ENCODE measurements around the gene PHF3. TPM values are rescaled to one million over a fixed set of nuclear protein-coding genes. Genes with fewer than 3 reads are reported as not detected.

Gene PHF3
- total RNA-seq, 1 experiment from 2014 or later: 46.6 TPM

DNA sequence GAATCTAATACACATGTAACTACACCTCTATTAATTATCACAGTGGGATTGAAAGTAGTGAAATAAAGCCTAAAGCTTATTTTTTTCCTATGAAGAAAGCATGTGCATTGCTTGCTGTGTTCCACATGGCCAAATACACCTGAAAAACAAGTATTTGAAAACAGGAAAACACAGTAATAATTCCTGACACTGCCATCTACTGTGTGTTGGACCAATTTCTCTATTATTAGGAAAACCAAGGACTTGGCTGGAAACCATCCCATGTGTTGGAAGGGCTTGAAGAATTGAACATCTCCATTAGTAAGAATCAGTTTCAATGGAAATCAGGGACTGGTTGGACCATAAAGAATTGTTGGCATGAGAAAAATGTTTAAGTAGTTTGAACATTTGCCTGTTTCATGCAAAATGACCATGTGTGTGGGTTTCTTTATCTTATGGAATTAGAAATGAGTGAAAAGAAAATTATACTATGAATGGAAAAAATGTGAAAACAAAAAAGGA, 124.1 kb downstream of the PHF3 start:
- BruUV-seq (replicated peaks): no TSS peak
- peaks cover 3% of the 10 kb centered on the region for H3K9me3 Mint-ChIP-seq (ENCODE audit: low read depth, unreplicated experiment)
- H3K4me1 Mint-ChIP-seq (ENCODE audit: low read depth, unreplicated experiment): no peaks in the 10 kb centered on the region
- no peaks in the 10 kb centered on the region for H3K36me3 Mint-ChIP-seq (ENCODE audit: insufficient read depth, unreplicated experiment)
- intact Hi-C loops (cut with micrococcal nuclease; ENCODE audit: unreplicated experiment): loop anchor here (5.0 kb wide), 2 partner anchors 182 to 252 kb away; no protein-coding TSS in a partner anchor
- CTCF ChIA-PET: no interaction called here
- TF ChIP-seq, protein P1, sequence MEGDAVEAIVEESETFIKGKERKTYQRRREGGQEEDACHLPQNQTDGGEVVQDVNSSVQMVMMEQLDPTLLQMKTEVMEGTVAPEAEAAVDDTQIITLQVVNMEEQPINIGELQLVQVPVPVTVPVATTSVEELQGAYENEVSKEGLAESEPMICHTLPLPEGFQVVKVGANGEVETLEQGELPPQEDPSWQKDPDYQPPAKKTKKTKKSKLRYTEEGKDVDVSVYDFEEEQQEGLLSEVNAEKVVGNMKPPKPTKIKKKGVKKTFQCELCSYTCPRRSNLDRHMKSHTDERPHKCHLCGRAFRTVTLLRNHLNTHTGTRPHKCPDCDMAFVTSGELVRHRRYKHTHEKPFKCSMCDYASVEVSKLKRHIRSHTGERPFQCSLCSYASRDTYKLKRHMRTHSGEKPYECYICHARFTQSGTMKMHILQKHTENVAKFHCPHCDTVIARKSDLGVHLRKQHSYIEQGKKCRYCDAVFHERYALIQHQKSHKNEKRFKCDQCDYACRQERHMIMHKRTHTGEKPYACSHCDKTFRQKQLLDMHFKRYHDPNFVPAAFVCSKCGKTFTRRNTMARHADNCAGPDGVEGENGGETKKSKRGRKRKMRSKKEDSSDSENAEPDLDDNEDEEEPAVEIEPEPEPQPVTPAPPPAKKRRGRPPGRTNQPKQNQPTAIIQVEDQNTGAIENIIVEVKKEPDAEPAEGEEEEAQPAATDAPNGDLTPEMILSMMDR (IDR thresholded peaks at IDR 0.05; ENCODE audit: unreplicated experiment): no peak
- H3K27ac Mint-ChIP-seq (ENCODE audit: unreplicated experiment): no peak overlapping the region
- H3K4me3 Mint-ChIP-seq (ENCODE audit: low read depth, unreplicated experiment): no peak overlapping the region
- DNase-seq: no peak
- H3K27me3 Mint-ChIP-seq (ENCODE audit: unreplicated experiment): no peaks in the 10 kb centered on the region

- TF ChIP-seq, protein P1 (IDR thresholded peaks at IDR 0.05; ENCODE audit: unreplicated experiment): no peak
- no peak overlapping the region for H3K27ac Mint-ChIP-seq (ENCODE audit: unreplicated experiment)
- DNase-seq: no peak
- no TSS peak for BruUV-seq (replicated peaks)
- no peak overlapping the region for H3K4me3 Mint-ChIP-seq (ENCODE audit: low read depth, unreplicated experiment)
- no peaks in the 10 kb centered on the region for H3K36me3 Mint-ChIP-seq (ENCODE audit: insufficient read depth, unreplicated experiment)
- CTCF ChIA-PET: interaction anchor here (0.7 kb wide), 1 partner anchor 20 kb away, joined by 4 read pairs; no protein-coding TSS in a partner anchor
- H3K9me3 Mint-ChIP-seq (ENCODE audit: low read depth, unreplicated experiment): peaks cover 3% of the 10 kb centered on the region
- no peaks in the 10 kb centered on the region for H3K27me3 Mint-ChIP-seq (ENCODE audit: unreplicated experiment)
- intact Hi-C loops (cut with micrococcal nuclease; ENCODE audit: unreplicated experiment): loop anchor here (5.0 kb wide), 2 partner anchors 183 to 253 kb away; no protein-coding TSS in a partner anchor
- no peaks in the 10 kb centered on the region for H3K4me1 Mint-ChIP-seq (ENCODE audit: low read depth, unreplicated experiment)
These were observed 124.6 kb downstream of the PHF3 start for GRCh38 chr6:63760199-63760598.

DNA sequence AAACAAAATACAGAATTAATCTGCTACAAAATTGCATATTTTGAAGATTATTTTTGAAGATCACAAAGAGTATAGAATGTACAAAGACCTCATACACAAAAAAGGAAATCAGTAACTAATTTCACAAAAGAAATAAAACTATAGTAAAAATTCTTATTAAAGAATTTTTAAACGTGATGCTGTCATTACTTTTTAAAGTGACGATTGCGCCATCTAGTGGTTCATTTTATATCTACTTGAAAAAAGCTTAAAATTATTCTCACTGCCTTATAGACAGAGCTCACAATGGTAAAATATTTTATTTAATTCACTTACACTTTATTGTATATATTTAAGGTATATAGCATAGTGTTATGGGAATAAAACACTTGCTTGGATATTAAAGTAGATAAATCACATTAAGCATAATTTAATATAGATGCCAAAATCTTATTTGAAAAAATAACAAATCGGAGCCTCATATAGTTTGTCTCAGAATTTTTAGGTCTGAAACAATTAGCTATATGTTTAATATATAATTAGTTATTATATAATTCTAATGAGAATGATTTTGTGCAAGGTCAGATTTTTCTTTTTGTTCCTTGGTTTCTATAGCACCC, 128.8 kb downstream of the PHF3 start:
- Mint-ChIP-seq H3K27me3 (ENCODE audit: unreplicated experiment) (no peaks in the 10 kb centered on the region), H3K4me3 (ENCODE audit: low read depth, unreplicated experiment) (no peak overlapping the region), H3K27ac (ENCODE audit: unreplicated experiment) (no peak overlapping the region), H3K4me1 (ENCODE audit: low read depth, unreplicated experiment) (no peaks in the 10 kb centered on the region), H3K9me3 (ENCODE audit: low read depth, unreplicated experiment) (no peaks in the 10 kb centered on the region), H3K36me3 (ENCODE audit: insufficient read depth, unreplicated experiment) (no peaks in the 10 kb centered on the region)
- CTCF ChIA-PET: interaction anchor here (0.6 to 1.5 kb wide), 11 partner anchors 25 to 414 kb away, joined by 3 to 36 read pairs (median 5); no protein-coding TSS in a partner anchor
- no TSS peak for BruUV-seq (replicated peaks)
- no peak for DNase-seq
- TF ChIP-seq, protein P1 (IDR thresholded peaks at IDR 0.05; ENCODE audit: unreplicated experiment): peak; percentile 46
- intact Hi-C loops (cut with micrococcal nuclease; ENCODE audit: unreplicated experiment): loop anchor here (1.0 to 5.0 kb wide), 5 partner anchors 166 to 458 kb away; no protein-coding TSS in a partner anchor

Other genes with a start within 250 kb of the PHF3 start
- gene PTP4A1, start 63.3 kb upstream of the PHF3 start, total RNA-seq (2022): 97.3 and 110 TPM in 2 replicates

All from Calu3 (cell line).